ENCODE data around the gene MARCHF10. TPM values are rescaled to one million over a fixed set of nuclear protein-coding genes. Genes with fewer than 3 reads are reported as not detected.

Gene MARCHF10
- total and polyA plus RNA-seq, 2 of the 13 experiments (the other 11 are each of a cell fraction or from before 2014, with no cell fraction given), result not detected

- Histone ChIP-seq H3K4me3 (replicated peaks in 1 of 3; ENCODE audit: insufficient read depth in 1 of 3, low read depth in 2 of 3, low read length in 3 of 3) (no peak overlapping the region), H3K79me2 (ENCODE audit: insufficient read depth, low read length) (no peaks in the 10 kb centered on the region), H3K9me3 (ENCODE audit: low read length) (no peaks in the 10 kb centered on the region), H4K20me1 (ENCODE audit: insufficient read depth, low read length) (no peaks in the 10 kb centered on the region), H2AFZ (ENCODE audit: low read length) (no peak overlapping the region), H3K9ac (ENCODE audit: insufficient read depth, low read depth, low read length) (no peak overlapping the region), H3K36me3 (replicated peaks in 1 of 2; ENCODE audit: control insufficient read depth in 1 of 2, insufficient read depth in 2 of 2, low read length in 2 of 2) (no peaks in the 10 kb centered on the region), H3K27ac (ENCODE audit: extremely low read length, insufficient read depth, low read length) (no peak overlapping the region), H3K4me1 (ENCODE audit: insufficient read depth, low read length) (no peaks in the 10 kb centered on the region), H3K27me3 (ENCODE audit: control insufficient read depth in 1 of 2, insufficient read depth in 2 of 2, low read length in 2 of 2) (peaks cover 4 to 62% of the 10 kb centered on the region in 2 experiments), H3K4me2 (ENCODE audit: low read depth, low read length) (no peak overlapping the region)
- 40% methylated on average over 17 of the region's 17 CpGs for WGBS (ENCODE audit: low lambda C conversion rate)
- ChIA-PET CTCF (ENCODE audit: low intra/inter-chr PET ratio, low total read pairs) (no interaction called here), POLR2A (no interaction called here)
- in situ Hi-C loops (cut with HindIII; ENCODE audit: extremely low pct_ligation_motif_present, low pct_unique_long_range_greater_than_20kb), result no loop called here
- DNase-seq (ENCODE audit: low spot score) (no peak), FAIRE-seq (no peak), ATAC-seq (no peak)
- no TSS peak for BruUV-seq (replicated peaks)
- TF ChIP-seq ZNF326 (CRISPR knock-in tag; IDR thresholded peaks at IDR 0.05; ENCODE audit: borderline replicate concordance) (no peak), ZNF468 (CRISPR knock-in tag; IDR thresholded peaks at IDR 0.05) (no peak), ZNF850 (CRISPR knock-in tag; conservative IDR thresholded peaks at IDR 0.05) (no peak), ZNF543 (CRISPR knock-in tag; IDR thresholded peaks at IDR 0.05) (no peak), SRY (CRISPR knock-in tag; IDR thresholded peaks at IDR 0.05) (no peak), ATM (IDR thresholded peaks at IDR 0.05; ENCODE audit: borderline replicate concordance) (no peak), TGIF2 (CRISPR knock-in tag; IDR thresholded peaks at IDR 0.05) (no peak), ZNF883 (CRISPR knock-in tag; IDR thresholded peaks at IDR 0.05; ENCODE audit: not compliant biosample characterization) (no peak), ETS1 (CRISPR knock-in tag; IDR thresholded peaks at IDR 0.05) (no peak), ZNF569 (CRISPR knock-in tag; IDR thresholded peaks at IDR 0.05; ENCODE audit: borderline replicate concordance) (no peak), MYNN (CRISPR knock-in tag; IDR thresholded peaks at IDR 0.05; ENCODE audit: low read depth) (no peak), ZNF557 (CRISPR knock-in tag; IDR thresholded peaks at IDR 0.05) (no peak)
- TF ChIP-seq, protein P1, sequence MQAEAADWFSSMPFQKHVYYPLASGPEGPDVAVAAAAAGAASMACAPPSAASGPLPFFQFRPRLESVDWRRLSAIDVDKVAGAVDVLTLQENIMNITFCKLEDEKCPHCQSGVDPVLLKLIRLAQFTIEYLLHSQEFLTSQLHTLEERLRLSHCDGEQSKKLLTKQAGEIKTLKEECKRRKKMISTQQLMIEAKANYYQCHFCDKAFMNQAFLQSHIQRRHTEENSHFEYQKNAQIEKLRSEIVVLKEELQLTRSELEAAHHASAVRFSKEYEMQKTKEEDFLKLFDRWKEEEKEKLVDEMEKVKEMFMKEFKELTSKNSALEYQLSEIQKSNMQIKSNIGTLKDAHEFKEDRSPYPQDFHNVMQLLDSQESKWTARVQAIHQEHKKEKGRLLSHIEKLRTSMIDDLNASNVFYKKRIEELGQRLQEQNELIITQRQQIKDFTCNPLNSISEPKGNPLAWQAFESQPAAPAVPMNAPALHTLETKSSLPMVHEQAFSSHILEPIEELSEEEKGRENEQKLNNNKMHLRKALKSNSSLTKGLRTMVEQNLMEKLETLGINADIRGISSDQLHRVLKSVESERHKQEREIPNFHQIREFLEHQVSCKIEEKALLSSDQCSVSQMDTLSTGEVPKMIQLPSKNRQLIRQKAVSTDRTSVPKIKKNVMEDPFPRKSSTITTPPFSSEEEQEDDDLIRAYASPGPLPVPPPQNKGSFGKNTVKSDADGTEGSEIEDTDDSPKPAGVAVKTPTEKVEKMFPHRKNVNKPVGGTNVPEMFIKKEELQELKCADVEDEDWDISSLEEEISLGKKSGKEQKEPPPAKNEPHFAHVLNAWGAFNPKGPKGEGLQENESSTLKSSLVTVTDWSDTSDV (CRISPR knock-in tag; IDR thresholded peaks at IDR 0.05), result no peak
- TF ChIP-seq, protein P2, sequence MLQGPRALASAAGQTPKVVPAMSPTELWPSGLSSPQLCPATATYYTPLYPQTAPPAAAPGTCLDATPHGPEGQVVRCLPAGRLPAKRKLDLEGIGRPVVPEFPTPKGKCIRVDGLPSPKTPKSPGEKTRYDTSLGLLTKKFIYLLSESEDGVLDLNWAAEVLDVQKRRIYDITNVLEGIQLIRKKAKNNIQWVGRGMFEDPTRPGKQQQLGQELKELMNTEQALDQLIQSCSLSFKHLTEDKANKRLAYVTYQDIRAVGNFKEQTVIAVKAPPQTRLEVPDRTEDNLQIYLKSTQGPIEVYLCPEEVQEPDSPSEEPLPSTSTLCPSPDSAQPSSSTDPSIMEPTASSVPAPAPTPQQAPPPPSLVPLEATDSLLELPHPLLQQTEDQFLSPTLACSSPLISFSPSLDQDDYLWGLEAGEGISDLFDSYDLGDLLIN (CRISPR knock-in tag; IDR thresholded peaks at IDR 0.05; ENCODE audit: borderline replicate concordance), result no peak
- intact Hi-C loops (cut with micrococcal nuclease; ENCODE audit: unreplicated experiment), result no loop called here
Measured at GRCh38 chr17:62713086-62713881, 94.8 kb downstream of the MARCHF10 start.
